Nephron (organoid): Measurements from ENCODE around the gene CAMTA1.

Experiments
- H3K27ac Mint-ChIP-seq, 3 experiments: 2 replicates each; pipeline ENCODE4 v1.8.0; 2020; ENCODE audit warnings: mixed read lengths in 3 of 3, mild to moderate bottlenecking in 2 of 3, moderate library complexity in 1 of 3
- H3K27me3 Mint-ChIP-seq: 2 replicates; pipeline ENCODE4 v1.8.0; 2021; ENCODE audit warnings: low read depth, mild to moderate bottlenecking, moderate library complexity, mixed read lengths
- H3K36me3 Mint-ChIP-seq: 2 replicates; pipeline ENCODE4 v1.8.0; 2020; ENCODE audit warnings: low read depth, mixed read lengths
- H3K4me1 Mint-ChIP-seq: 2 replicates; pipeline ENCODE4 v1.8.0; 2020; ENCODE audit warnings: mixed read lengths
- H3K4me3 Mint-ChIP-seq, 3 experiments: 2 replicates each; pipeline ENCODE4 v1.8.0; 2020; ENCODE audit warnings: mild to moderate bottlenecking in 3 of 3, mixed read lengths in 3 of 3, moderate library complexity in 2 of 3
- H3K9me3 Mint-ChIP-seq: 2 replicates; pipeline ENCODE4 v1.8.0; 2020; ENCODE audit warnings: mixed read lengths
- CTCF ChIP-seq, 3 experiments: fragments of 200-600 bp; sonication (generic); IDR thresholded peaks; one replicate each; pipeline ENCODE4 v1.5.0; 2021; ENCODE audit warnings: antibody characterized with exemption in 3 of 3; ENCODE audit not compliant: unreplicated experiment in 3 of 3

CAMTA1 gene

GRCh38 chr1:6982443-6982842 lies 197.2 kb downstream of the CAMTA1 start:
- H3K36me3 Mint-ChIP-seq: no peaks in the 10 kb centered on the region
- peaks cover 5% of the 10 kb centered on the region for H3K27me3 Mint-ChIP-seq
- H3K4me3 Mint-ChIP-seq: no peak overlapping the region
- no peak for TF ChIP-seq CTCF (IDR thresholded peaks at IDR 0.05; ENCODE audit: unreplicated experiment in 3 of 3)
- peaks cover 16% of the 10 kb centered on the region for H3K4me1 Mint-ChIP-seq
- H3K27ac Mint-ChIP-seq: no peak overlapping the region
- H3K9me3 Mint-ChIP-seq: no peaks in the 10 kb centered on the region

GRCh38 chr1:6982860-6983259 lies 197.6 kb downstream of the CAMTA1 start:
- Mint-ChIP-seq H3K4me1 (peaks cover 19% of the 10 kb centered on the region), H3K27me3 (peaks cover 1% of the 10 kb centered on the region), H3K9me3 (no peaks in the 10 kb centered on the region), H3K4me3 (no peak overlapping the region), H3K36me3 (no peaks in the 10 kb centered on the region), H3K27ac (no peak overlapping the region)
- no peak for TF ChIP-seq CTCF (IDR thresholded peaks at IDR 0.05; ENCODE audit: unreplicated experiment in 3 of 3)

- H3K4me3 Mint-ChIP-seq: no peak overlapping the region
- H3K36me3 Mint-ChIP-seq: peaks cover under 1% of the 10 kb centered on the region
- H3K9me3 Mint-ChIP-seq: peaks cover 7% of the 10 kb centered on the region
- no peak for TF ChIP-seq CTCF (IDR thresholded peaks at IDR 0.05; ENCODE audit: unreplicated experiment in 3 of 3)
- peak overlapping the region in 1 of 3 experiments; percentile 9 for H3K27ac Mint-ChIP-seq
- peaks cover 19% of the 10 kb centered on the region for H3K4me1 Mint-ChIP-seq
- peaks cover 10% of the 10 kb centered on the region for H3K27me3 Mint-ChIP-seq
These were observed 199.3 kb downstream of the CAMTA1 start for GRCh38 chr1:6984536-6984935.

GRCh38 chr1:6984986-6985385 lies 199.7 kb downstream of the CAMTA1 start:
- Mint-ChIP-seq H3K27ac (peak overlapping the region in 1 of 3 experiments; percentile 9), H3K27me3 (peaks cover 14% of the 10 kb centered on the region), H3K36me3 (peaks cover 4% of the 10 kb centered on the region), H3K4me3 (no peak overlapping the region), H3K9me3 (peaks cover 11% of the 10 kb centered on the region), H3K4me1 (peaks cover 19% of the 10 kb centered on the region)
- TF ChIP-seq CTCF (IDR thresholded peaks at IDR 0.05; ENCODE audit: unreplicated experiment in 3 of 3): no peak

- Mint-ChIP-seq H3K27me3 (peaks cover 14% of the 10 kb centered on the region), H3K4me3 (no peak overlapping the region), H3K9me3 (peaks cover 14% of the 10 kb centered on the region), H3K4me1 (peaks cover 19% of the 10 kb centered on the region), H3K36me3 (peaks cover 4% of the 10 kb centered on the region), H3K27ac (peak overlapping the region in 1 of 3 experiments; percentile 9)
- TF ChIP-seq CTCF (IDR thresholded peaks at IDR 0.05; ENCODE audit: unreplicated experiment in 3 of 3): no peak
These were observed 200.5 kb downstream of the CAMTA1 start for GRCh38 chr1:6985549-6986276.

GRCh38 chr1:6986281-6986680 lies 201.0 kb downstream of the CAMTA1 start:
- peaks cover 19% of the 10 kb centered on the region for H3K4me1 Mint-ChIP-seq
- no peak overlapping the region for H3K27ac Mint-ChIP-seq
- H3K27me3 Mint-ChIP-seq: peaks cover 14% of the 10 kb centered on the region
- peaks cover 4% of the 10 kb centered on the region for H3K36me3 Mint-ChIP-seq
- no peak for TF ChIP-seq CTCF (IDR thresholded peaks at IDR 0.05; ENCODE audit: unreplicated experiment in 3 of 3)
- H3K9me3 Mint-ChIP-seq: peaks cover 14% of the 10 kb centered on the region
- no peak overlapping the region for H3K4me3 Mint-ChIP-seq
